Measurements from ENCODE around the gene STARD7.
"Not testable (repeated sequence)": the region's sequence is repeated elsewhere in the genome, so short reads cannot be mapped to it uniquely, and the experiment has no call there.

The STARD7 gene

DNA sequence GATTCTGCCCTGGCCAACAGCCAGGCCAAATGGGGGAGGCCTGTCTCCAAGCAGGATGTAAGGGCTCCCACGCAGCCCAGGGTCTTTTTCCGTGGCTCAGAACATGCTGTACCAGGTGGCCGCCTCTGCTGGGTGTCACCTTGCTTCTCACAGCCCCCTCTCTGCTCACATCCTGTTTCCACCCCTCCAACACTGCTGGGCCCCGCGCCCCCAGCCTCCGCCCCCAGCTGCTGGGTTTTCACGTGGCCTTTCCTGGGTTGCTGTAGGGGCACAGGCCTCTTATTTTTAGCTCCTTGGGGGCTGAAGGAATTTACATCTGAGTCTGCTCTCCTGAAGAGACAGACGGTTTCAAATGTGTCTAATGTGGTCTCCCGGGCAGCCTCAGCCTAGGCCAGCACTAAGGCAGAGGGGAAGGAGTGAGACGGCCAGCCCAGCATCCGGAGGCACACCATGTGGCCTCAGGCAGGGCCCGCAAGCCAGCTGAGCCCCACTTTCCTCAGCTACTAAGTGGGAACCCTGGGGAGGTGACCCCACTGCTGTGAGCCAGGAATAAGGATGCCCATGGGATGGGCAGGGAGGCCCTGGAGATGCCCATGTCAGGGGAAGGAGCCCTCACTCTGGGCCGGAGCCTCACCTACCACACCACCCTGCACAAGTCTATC lies 44.7 kb downstream of the STARD7 start:
- Histone ChIP-seq H3K4me1 (ENCODE audit: control insufficient read depth, low read length) (peaks cover 68% of the 10 kb centered on the region), H3K36me3 (ENCODE audit: control insufficient read depth, low read length) (peaks cover 4% of the 10 kb centered on the region), H3K79me2 (ENCODE audit: control insufficient read depth, low read length) (no peaks in the 10 kb centered on the region), H3K4me3 (ENCODE audit: low read length) (peak overlapping the region; percentile 63), H3K4me2 (ENCODE audit: low read length) (peak overlapping the region; percentile 90), H3K27me3 (ENCODE audit: control insufficient read depth, low read length) (no peaks in the 10 kb centered on the region), H4K20me1 (ENCODE audit: control insufficient read depth, insufficient read depth, low read depth, low read length) (no peaks in the 10 kb centered on the region), H3K9me2 (replicated peaks; ENCODE audit: control insufficient read depth, low read length) (no peaks in the 10 kb centered on the region), H3K9me3 (ENCODE audit: control insufficient read depth, insufficient read depth, low read length) (no peaks in the 10 kb centered on the region), H3K27ac (ENCODE audit: low read depth, low read length) (peak overlapping the region; percentile 94), H3F3A (ENCODE audit: control insufficient read depth, insufficient read depth) (peaks cover 31% of the 10 kb centered on the region)
- no peak for TF ChIP-seq EZH2phosphoT487 (IDR thresholded peaks at IDR 0.05; ENCODE audit: borderline replicate concordance, low read length)
- TF ChIP-seq, protein P1, sequence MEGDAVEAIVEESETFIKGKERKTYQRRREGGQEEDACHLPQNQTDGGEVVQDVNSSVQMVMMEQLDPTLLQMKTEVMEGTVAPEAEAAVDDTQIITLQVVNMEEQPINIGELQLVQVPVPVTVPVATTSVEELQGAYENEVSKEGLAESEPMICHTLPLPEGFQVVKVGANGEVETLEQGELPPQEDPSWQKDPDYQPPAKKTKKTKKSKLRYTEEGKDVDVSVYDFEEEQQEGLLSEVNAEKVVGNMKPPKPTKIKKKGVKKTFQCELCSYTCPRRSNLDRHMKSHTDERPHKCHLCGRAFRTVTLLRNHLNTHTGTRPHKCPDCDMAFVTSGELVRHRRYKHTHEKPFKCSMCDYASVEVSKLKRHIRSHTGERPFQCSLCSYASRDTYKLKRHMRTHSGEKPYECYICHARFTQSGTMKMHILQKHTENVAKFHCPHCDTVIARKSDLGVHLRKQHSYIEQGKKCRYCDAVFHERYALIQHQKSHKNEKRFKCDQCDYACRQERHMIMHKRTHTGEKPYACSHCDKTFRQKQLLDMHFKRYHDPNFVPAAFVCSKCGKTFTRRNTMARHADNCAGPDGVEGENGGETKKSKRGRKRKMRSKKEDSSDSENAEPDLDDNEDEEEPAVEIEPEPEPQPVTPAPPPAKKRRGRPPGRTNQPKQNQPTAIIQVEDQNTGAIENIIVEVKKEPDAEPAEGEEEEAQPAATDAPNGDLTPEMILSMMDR (IDR thresholded peaks at IDR 0.05; ENCODE audit: low read depth, low read length, poor library complexity, severe bottlenecking), result no peak

DNA sequence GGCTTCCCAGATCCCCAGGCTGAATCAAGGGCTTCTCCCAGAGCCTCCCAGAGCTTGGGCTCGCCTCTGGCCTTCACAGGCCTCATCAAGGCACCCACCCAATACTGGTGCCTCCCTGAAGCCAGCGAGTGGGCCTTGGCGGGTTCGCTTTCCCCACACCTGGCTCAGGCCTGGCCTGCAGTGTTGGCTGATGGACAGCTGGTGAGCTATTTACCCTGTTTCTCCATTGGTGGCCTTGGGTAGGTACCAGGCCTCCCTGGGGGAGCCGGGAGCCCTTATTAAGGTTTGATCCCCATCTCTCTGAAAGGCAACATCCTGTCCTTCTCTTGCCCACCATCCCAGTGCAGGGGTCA lies 45.2 kb downstream of the STARD7 start:
- peak overlapping the region; percentile 90 for H3K4me2 ChIP-seq (ENCODE audit: low read length)
- peaks cover 4% of the 10 kb centered on the region for H3K36me3 ChIP-seq (ENCODE audit: control insufficient read depth, low read length)
- no peak for TF ChIP-seq EZH2phosphoT487 (IDR thresholded peaks at IDR 0.05; ENCODE audit: borderline replicate concordance, low read length)
- TF ChIP-seq, protein P1 (IDR thresholded peaks at IDR 0.05; ENCODE audit: low read depth, low read length, poor library complexity, severe bottlenecking), result no peak
- H3K4me3 ChIP-seq (ENCODE audit: low read length), result peak overlapping the region; percentile 63
- no peaks in the 10 kb centered on the region for H4K20me1 ChIP-seq (ENCODE audit: control insufficient read depth, insufficient read depth, low read depth, low read length)
- peak overlapping the region; percentile 94 for H3K27ac ChIP-seq (ENCODE audit: low read depth, low read length)
- H3K27me3 ChIP-seq (ENCODE audit: control insufficient read depth, low read length), result no peaks in the 10 kb centered on the region
- H3K9me2 ChIP-seq (replicated peaks; ENCODE audit: control insufficient read depth, low read length), result no peaks in the 10 kb centered on the region
- H3K4me1 ChIP-seq (ENCODE audit: control insufficient read depth, low read length), result peaks cover 69% of the 10 kb centered on the region
- no peaks in the 10 kb centered on the region for H3K79me2 ChIP-seq (ENCODE audit: control insufficient read depth, low read length)
- peaks cover 31% of the 10 kb centered on the region for H3F3A ChIP-seq (ENCODE audit: control insufficient read depth, insufficient read depth)
- no peaks in the 10 kb centered on the region for H3K9me3 ChIP-seq (ENCODE audit: control insufficient read depth, insufficient read depth, low read length)

DNA sequence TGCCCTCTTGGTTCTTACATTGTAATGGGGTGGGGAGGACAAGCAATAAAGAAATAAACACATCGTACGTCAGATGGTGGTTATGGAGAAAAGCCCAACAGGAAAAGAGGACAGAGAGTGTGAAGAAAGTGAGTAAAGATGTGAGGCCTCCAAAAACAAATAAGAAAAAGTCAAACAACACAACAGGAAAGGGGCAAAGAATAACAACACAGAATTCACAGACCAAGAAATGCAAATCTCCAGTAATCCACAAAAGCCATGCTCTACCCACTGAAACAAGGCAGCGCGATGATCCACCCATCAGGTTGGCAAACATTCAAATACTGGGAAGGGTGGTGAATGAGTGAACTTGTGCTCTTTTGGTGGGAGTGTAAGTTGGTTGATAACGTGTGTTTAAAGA lies 46.7 kb downstream of the STARD7 start:
- Histone ChIP-seq H3K4me3 (ENCODE audit: low read length) (peak overlapping the region; percentile 7), H3F3A (ENCODE audit: control insufficient read depth, insufficient read depth) (peaks cover 31% of the 10 kb centered on the region), H3K4me2 (ENCODE audit: low read length) (peak overlapping the region; percentile 90), H3K79me2 (ENCODE audit: control insufficient read depth, low read length) (no peaks in the 10 kb centered on the region), H3K9me2 (replicated peaks; ENCODE audit: control insufficient read depth, low read length) (no peaks in the 10 kb centered on the region), H3K27ac (ENCODE audit: low read depth, low read length) (peak overlapping the region; percentile 94), H3K9me3 (ENCODE audit: control insufficient read depth, insufficient read depth, low read length) (no peaks in the 10 kb centered on the region), H3K27me3 (ENCODE audit: control insufficient read depth, low read length) (no peaks in the 10 kb centered on the region), H4K20me1 (ENCODE audit: control insufficient read depth, insufficient read depth, low read depth, low read length) (no peaks in the 10 kb centered on the region), H3K4me1 (ENCODE audit: control insufficient read depth, low read length) (peaks cover 71% of the 10 kb centered on the region), H3K36me3 (ENCODE audit: control insufficient read depth, low read length) (peaks cover 4% of the 10 kb centered on the region)
- TF ChIP-seq, protein P1 (IDR thresholded peaks at IDR 0.05; ENCODE audit: low read depth, low read length, poor library complexity, severe bottlenecking), result no peak
- TF ChIP-seq EZH2phosphoT487 (IDR thresholded peaks at IDR 0.05; ENCODE audit: borderline replicate concordance, low read length), result no peak

DNA sequence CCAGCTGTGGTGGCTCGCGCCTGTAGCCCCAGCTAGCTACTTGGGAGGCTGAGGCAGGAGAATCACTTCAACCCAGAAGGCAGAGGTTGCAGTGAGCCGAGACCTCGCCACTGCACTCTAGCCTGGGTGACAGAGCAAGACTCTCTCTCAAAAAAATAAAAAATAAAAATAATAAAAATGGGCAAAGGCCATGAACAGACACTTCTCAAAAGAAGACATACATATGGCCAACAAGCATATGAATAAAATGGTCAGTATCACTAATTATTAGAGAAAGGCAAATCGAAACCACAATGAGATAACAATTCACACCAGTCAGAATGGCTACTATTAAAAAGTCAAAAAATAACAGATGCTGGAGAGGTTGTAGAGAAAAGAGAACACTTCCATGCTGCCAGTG lies 48.3 kb downstream of the STARD7 start:
- H4K20me1 ChIP-seq (ENCODE audit: control insufficient read depth, insufficient read depth, low read depth, low read length); H3K9me3 ChIP-seq (ENCODE audit: control insufficient read depth, insufficient read depth, low read length); H3K36me3 ChIP-seq (ENCODE audit: control insufficient read depth, low read length); H3K27ac ChIP-seq (ENCODE audit: low read depth, low read length); H3K79me2 ChIP-seq (ENCODE audit: control insufficient read depth, low read length); H3K9me2 ChIP-seq (replicated peaks; ENCODE audit: control insufficient read depth, low read length); H3K4me2 ChIP-seq (ENCODE audit: low read length); H3K4me3 ChIP-seq (ENCODE audit: low read length); H3K27me3 ChIP-seq (ENCODE audit: control insufficient read depth, low read length): not testable (repeated sequence)
- peaks cover 31% of the 10 kb centered on the region for H3F3A ChIP-seq (ENCODE audit: control insufficient read depth, insufficient read depth)
- H3K4me1 ChIP-seq (ENCODE audit: control insufficient read depth, low read length), result peaks cover 87% of the 10 kb centered on the region
